IMR-90 (cell line): ENCODE results near the gene SUN1. TPM values are rescaled to one million over a fixed set of nuclear protein-coding genes. Genes with fewer than 3 reads are reported as not detected.
A peak's percentile ranks its signal among the peaks of the same experiment; 100 is the strongest.

Source experiments
- ATAC-seq: fragments of 200-7000 bp; cut with Tn5 transposase; 2 replicates; pipeline ENCODE4 v1.9.1; 2020; ENCODE audit warnings: low read depth, mild to moderate bottlenecking, moderate library complexity
- BruUV-seq: library from RNA; stranded (reverse); fragments of 400-500 nt; replicated peaks from 2 replicates; lab custom pipeline; 2021; lab: Mats Ljungman, UMichigan
- CTCF ChIA-PET: fragments of 300-600 bp; formaldehyde crosslinking; extraction: SDS; loops from one replicate; lab custom pipeline; 2021; ENCODE audit warnings: antibody characterized with exemption; lab: Yijun Ruan, JAX
- POLR2A ChIA-PET: fragments of 300-600 bp; sonication (Branson Sonifier 250); formaldehyde crosslinking; loops from one replicate; lab custom pipeline; 2022; ENCODE audit warnings: antibody characterized with exemption; ENCODE audit not compliant: unreplicated experiment; lab: Charles Lee
- DNase-seq: peaks from one replicate; pipeline ENCODE4 v3.0.0; 2013
- H2AFZ ChIP-seq: replicated peaks from 2 replicates; pipeline ENCODE3; 2013; ENCODE audit warnings: low read length, mild to moderate bottlenecking; ENCODE audit not compliant: poor library complexity
- H2AK5ac ChIP-seq: 2 replicates; pipeline ENCODE4 v1.6.1; 2013; ENCODE audit warnings: low read depth, low read length, inconsistent platforms
- H2AK9ac ChIP-seq: replicated peaks from 2 replicates; pipeline ENCODE3; 2013; ENCODE audit warnings: mild to moderate bottlenecking, low read depth, low read length, moderate library complexity; ENCODE audit not compliant: poor library complexity
- H2BK120ac ChIP-seq: 2 replicates; pipeline ENCODE4 v1.6.1; 2013; ENCODE audit warnings: low read depth, low read length, inconsistent platforms
- H2BK15ac ChIP-seq: 3 replicates; pipeline ENCODE4 v1.6.1; 2013; ENCODE audit warnings: low read depth, low read length, inconsistent platforms
- H2BK20ac ChIP-seq: 2 replicates; pipeline ENCODE4 v1.6.1; 2013; ENCODE audit warnings: low read depth, mild to moderate bottlenecking, inconsistent platforms, low read length, moderate library complexity
- H2BK5ac ChIP-seq: 2 replicates; pipeline ENCODE4 v1.6.1; 2013; ENCODE audit warnings: mild to moderate bottlenecking, low read depth, low read length, inconsistent platforms; ENCODE audit not compliant: poor library complexity, severe bottlenecking
- H3K14ac ChIP-seq: replicated peaks from 2 replicates; pipeline ENCODE4 v1.6.1; 2013; ENCODE audit warnings: low read depth, low read length, inconsistent platforms
- H3K18ac ChIP-seq: 2 replicates; pipeline ENCODE4 v1.6.1; 2013; ENCODE audit warnings: low read depth, low read length, control low read depth
- H3K23ac ChIP-seq: 2 replicates; pipeline ENCODE4 v1.6.1; 2013; ENCODE audit warnings: low read depth, low read length, inconsistent platforms
- H3K27ac ChIP-seq: 2 replicates; pipeline ENCODE4 v1.5.1; 2013; ENCODE audit warnings: mild to moderate bottlenecking, control low read depth, low read length; ENCODE audit not compliant: insufficient read depth
- H3K27me3 ChIP-seq: 2 replicates; pipeline ENCODE4 v1.6.1; 2013; ENCODE audit warnings: low read length; ENCODE audit not compliant: control insufficient read depth, insufficient read depth
- H3K36me3 ChIP-seq: 2 replicates; pipeline ENCODE4 v1.6.1; 2013; ENCODE audit warnings: low read length, mixed read lengths; ENCODE audit not compliant: control insufficient read depth, insufficient read depth
- H3K4ac ChIP-seq: 2 replicates; pipeline ENCODE4 v1.6.1; 2013; ENCODE audit warnings: low read depth, low read length, inconsistent platforms
- H3K4me1 ChIP-seq: 2 replicates; pipeline ENCODE4 v1.6.1; 2013; ENCODE audit warnings: low read length, mixed read lengths; ENCODE audit not compliant: control insufficient read depth, insufficient read depth
- H3K4me2 ChIP-seq: 2 replicates; pipeline ENCODE4 v1.6.1; 2013; ENCODE audit warnings: low read depth, mild to moderate bottlenecking, control low read depth, low read length, moderate library complexity
- H3K4me3 ChIP-seq: 2 replicates; pipeline ENCODE4 v1.5.1; 2013; ENCODE audit warnings: low read depth, mild to moderate bottlenecking, control low read depth, low read length, moderate library complexity; ENCODE audit not compliant: insufficient read depth
- H3K56ac ChIP-seq: 2 replicates; pipeline ENCODE4 v1.6.1; 2013; ENCODE audit warnings: low read length, inconsistent platforms; ENCODE audit not compliant: insufficient read depth; ENCODE audit errors: extremely low read depth
- H3K79me1 ChIP-seq, 2 experiments: 2 replicates each; pipeline ENCODE4 v1.6.1; 2013; ENCODE audit warnings: low read length in 2 of 2, inconsistent platforms in 1 of 2, low read depth in 1 of 2
- H3K9ac ChIP-seq: 2 replicates; pipeline ENCODE4 v1.6.1; 2013; ENCODE audit warnings: low read depth, low read length, control low read depth
- H3K9me1 ChIP-seq: 2 replicates; pipeline ENCODE4 v1.6.1; 2013; ENCODE audit warnings: low read length, inconsistent platforms; ENCODE audit not compliant: insufficient read depth
- H3K9me3 ChIP-seq: 2 replicates; pipeline ENCODE4 v1.6.1; 2013; ENCODE audit warnings: low read length; ENCODE audit not compliant: control insufficient read depth, insufficient read depth
- H4K20me1 ChIP-seq: 2 replicates; pipeline ENCODE4 v1.6.1; 2013; ENCODE audit warnings: low read length, inconsistent platforms; ENCODE audit not compliant: insufficient read depth
- H4K5ac ChIP-seq: 2 replicates; pipeline ENCODE4 v1.6.1; 2013; ENCODE audit warnings: mild to moderate bottlenecking, low read depth, low read length, control low read depth
- H4K8ac ChIP-seq, 2 experiments: 2 replicates each; pipeline ENCODE4 v1.6.1; 2013; ENCODE audit warnings: low read depth in 2 of 2, low read length in 2 of 2, control low read depth in 1 of 2, inconsistent platforms in 1 of 2
- H4K91ac ChIP-seq: 2 replicates; pipeline ENCODE4 v1.6.1; 2013; ENCODE audit warnings: low read depth, low read length, inconsistent platforms; ENCODE audit not compliant: insufficient read depth
- BHLHE40 ChIP-seq: fragments of 150-350 bp; IDR thresholded peaks from 2 replicates; pipeline ENCODE4 v1.6.1; 2016; ENCODE audit warnings: mild to moderate bottlenecking, low read depth, low read length
- CEBPB ChIP-seq: IDR thresholded peaks from 2 replicates; pipeline ENCODE4 v1.6.1; 2012; ENCODE audit warnings: low read depth, low read length, improper control_type of control experiment
- CHD1 ChIP-seq: IDR thresholded peaks from 2 replicates; pipeline ENCODE4 v1.6.1; 2012; ENCODE audit warnings: low read depth, low read length, improper control_type of control experiment
- ELK1 ChIP-seq: fragments of 150-350 bp; IDR thresholded peaks from 2 replicates; pipeline ENCODE4 v1.6.1; 2016; ENCODE audit warnings: low read depth, mild to moderate bottlenecking, low read length, moderate library complexity, borderline replicate concordance
- FOS ChIP-seq: fragments of 150-350 bp; IDR thresholded peaks from 2 replicates; pipeline ENCODE4 v1.6.1; 2016; ENCODE audit warnings: low read depth, low read length
- MAFK ChIP-seq: IDR thresholded peaks from 2 replicates; pipeline ENCODE4 v1.6.1; 2012; ENCODE audit warnings: low read depth, low read length, improper control_type of control experiment
- MAZ ChIP-seq: IDR thresholded peaks from 2 replicates; pipeline ENCODE4 v1.6.1; 2012; ENCODE audit warnings: low read depth, mild to moderate bottlenecking, low read length, improper control_type of control experiment, moderate library complexity, borderline replicate concordance
- MXI1 ChIP-seq: IDR thresholded peaks from 2 replicates; pipeline ENCODE4 v1.6.1; 2012; ENCODE audit warnings: low read depth, mild to moderate bottlenecking, low read length, moderate library complexity, borderline replicate concordance
- NFE2L2 ChIP-seq: fragments of 150-350 bp; IDR thresholded peaks from 2 replicates; pipeline ENCODE4 v1.6.1; 2016; ENCODE audit warnings: low read depth, mild to moderate bottlenecking, low read length
- POLR2A ChIP-seq: IDR thresholded peaks from 2 replicates; pipeline ENCODE4 v1.6.1; 2012; ENCODE audit warnings: mild to moderate bottlenecking, low read depth, low read length
- RAD21 ChIP-seq: IDR thresholded peaks from 2 replicates; pipeline ENCODE4 v1.6.1; 2012; ENCODE audit warnings: low read length, improper control_type of control experiment
- RCOR1 ChIP-seq: IDR thresholded peaks from 2 replicates; pipeline ENCODE4 v1.6.1; 2012; ENCODE audit warnings: mild to moderate bottlenecking, low read length, improper control_type of control experiment; ENCODE audit not compliant: insufficient replicate concordance
- RFX5 ChIP-seq: IDR thresholded peaks from 2 replicates; pipeline ENCODE4 v1.8.0; 2012; ENCODE audit warnings: low read depth, mild to moderate bottlenecking, low read length, moderate library complexity
- SMC3 ChIP-seq: fragments of 150-350 bp; IDR thresholded peaks from 2 replicates; pipeline ENCODE4 v1.6.1; 2016; ENCODE audit warnings: low read depth, mild to moderate bottlenecking, antibody characterized with exemption, low read length, moderate library complexity
- USF2 ChIP-seq: fragments of 150-350 bp; IDR thresholded peaks from 2 replicates; pipeline ENCODE4 v1.6.1; 2017; ENCODE audit warnings: mild to moderate bottlenecking, antibody characterized with exemption, low read length, low read depth
- WGBS, 2 experiments: methylation state at CpG; one replicate each; pipeline versions ENCODE4 v1.1.5 to v1.1.7; 2013; ENCODE audit warnings: missing lambda C conversion rate in 2 of 2; ENCODE audit not compliant: insufficient read length in 1 of 2; ENCODE audit errors: extremely low coverage in 2 of 2; 5-methylcytosine and 5-hydroxymethylcytosine counted together
- dilution Hi-C: fragments of 300-500 bp; cut with HindIII; formaldehyde crosslinking; loops from one replicate; pipeline ENCODE4 v1.14.3; 2018; ENCODE audit warnings: low sequenced_read_pairs; ENCODE audit not compliant: unreplicated experiment
- in situ Hi-C: fragments of 300-500 bp; cut with MboI; formaldehyde crosslinking; loops from 3 replicates; pipeline ENCODE4 v1.14.3; 2019; ENCODE audit warnings: low sequenced_read_pairs, inconsistent platforms, mixed read lengths
- intact Hi-C: fragments of 100-400 bp; cut with micrococcal nuclease; formaldehyde crosslinking; loops from 2 replicates; pipeline ENCODE4 v1.10.0; 2022
- polyA plus RNA-seq, 3 experiments: library from polyadenylated mRNA; depleted of rRNA; stranded (reverse); fragments of >200 nt; gene quantifications; 2 replicates each; pipeline ENCODE4 v1.2.3, GENCODE V29; 2012; ENCODE audit warnings: low replicate concordance in 1 of 3
- total RNA-seq: library from RNA; depleted of rRNA; stranded (reverse); fragments of >200 nt; gene quantifications from 2 replicates; pipeline ENCODE4 v1.2.3, GENCODE V29; 2012
- TF ChIP-seq, protein P1 (sequence below): conservative IDR thresholded peaks from 2 replicates; pipeline ENCODE4 v1.5.1; 2012; ENCODE audit warnings: mild to moderate bottlenecking, low read depth, low read length, improper control_type of control experiment

SUN1 gene
- total and polyA plus RNA-seq, 2 of the 4 experiments (the other 2 are of a cell fraction): 113 to 239 TPM

DNA sequence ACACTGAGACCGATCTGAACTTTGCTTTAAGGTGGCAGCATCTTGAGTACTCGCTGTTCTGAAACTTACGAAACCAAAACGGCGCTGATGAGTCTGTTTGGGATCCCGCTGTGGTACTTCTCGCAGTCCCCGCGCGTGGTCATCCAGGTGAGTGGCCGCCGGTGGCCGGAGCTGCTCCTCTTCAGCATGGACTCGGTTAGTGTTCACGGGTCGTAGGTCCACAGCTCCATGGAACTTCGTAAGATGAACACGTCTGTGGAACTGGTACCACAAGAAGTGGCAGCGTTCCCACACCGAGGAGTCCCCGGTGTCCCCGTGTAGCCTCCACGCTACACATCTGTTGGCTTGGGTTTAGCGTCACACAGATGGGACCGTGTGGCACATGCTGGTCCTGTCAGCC is 33.6 kb downstream of the SUN1 start:
- TF ChIP-seq ELK1 (no peak), CHD1 (no peak), RCOR1 (no peak), CEBPB (no peak), MAFK (no peak), USF2 (no peak), MAZ (no peak), RFX5 (no peak), NFE2L2 (no peak), FOS (no peak), SMC3 (no peak), RAD21 (no peak), MXI1 (no peak), POLR2A (no peak), BHLHE40 (no peak)
- TF ChIP-seq, protein P1, sequence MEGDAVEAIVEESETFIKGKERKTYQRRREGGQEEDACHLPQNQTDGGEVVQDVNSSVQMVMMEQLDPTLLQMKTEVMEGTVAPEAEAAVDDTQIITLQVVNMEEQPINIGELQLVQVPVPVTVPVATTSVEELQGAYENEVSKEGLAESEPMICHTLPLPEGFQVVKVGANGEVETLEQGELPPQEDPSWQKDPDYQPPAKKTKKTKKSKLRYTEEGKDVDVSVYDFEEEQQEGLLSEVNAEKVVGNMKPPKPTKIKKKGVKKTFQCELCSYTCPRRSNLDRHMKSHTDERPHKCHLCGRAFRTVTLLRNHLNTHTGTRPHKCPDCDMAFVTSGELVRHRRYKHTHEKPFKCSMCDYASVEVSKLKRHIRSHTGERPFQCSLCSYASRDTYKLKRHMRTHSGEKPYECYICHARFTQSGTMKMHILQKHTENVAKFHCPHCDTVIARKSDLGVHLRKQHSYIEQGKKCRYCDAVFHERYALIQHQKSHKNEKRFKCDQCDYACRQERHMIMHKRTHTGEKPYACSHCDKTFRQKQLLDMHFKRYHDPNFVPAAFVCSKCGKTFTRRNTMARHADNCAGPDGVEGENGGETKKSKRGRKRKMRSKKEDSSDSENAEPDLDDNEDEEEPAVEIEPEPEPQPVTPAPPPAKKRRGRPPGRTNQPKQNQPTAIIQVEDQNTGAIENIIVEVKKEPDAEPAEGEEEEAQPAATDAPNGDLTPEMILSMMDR: no peak
- no peak overlapping the region for H3K56ac ChIP-seq
- no peak overlapping the region; the same call in 1 of the 2 replicates for H4K91ac ChIP-seq
- ChIA-PET CTCF (no interaction called here), POLR2A (no interaction called here)
- no peak overlapping the region for H3K18ac ChIP-seq
- H2BK20ac ChIP-seq: no peak overlapping the region
- H2BK15ac ChIP-seq: no peak overlapping the region; the same call in 2 of the 3 replicates
- no peaks in the 10 kb centered on the region for H3K27me3 ChIP-seq
- peaks cover 53% of the 10 kb centered on the region for H3K36me3 ChIP-seq
- in situ Hi-C loops (no loop called here), dilution Hi-C loops (no loop called here), intact Hi-C loops (no loop called here)
- ATAC-seq (no peak), DNase-seq (no peak)
- 0 out of 2 replicates have a peak overlapping the region, but pooled peaks have one; percentile 5 for H2BK120ac ChIP-seq
- peak overlapping the region; percentile 21 for H2BK5ac ChIP-seq
- WGBS, 2 experiments: 97% methylated on average over 15 of the region's 25 CpGs; no CpG with 5 or more reads in 1 of the 2 experiments
- H3K9me3 ChIP-seq: no peaks in the 10 kb centered on the region
- H3K4me1 ChIP-seq: peaks cover 12% of the 10 kb centered on the region
- H3K27ac ChIP-seq: peak overlapping the region; percentile 33; the same call in 1 of the 2 replicates
- BruUV-seq: no TSS peak
- no peak overlapping the region for H3K9ac ChIP-seq
- no peak overlapping the region for H3K4me2 ChIP-seq
- no peak overlapping the region for H4K5ac ChIP-seq
- peak overlapping the region; percentile 87 for H2AK5ac ChIP-seq
- H3K14ac ChIP-seq: no peak overlapping the region
- H3K23ac ChIP-seq: no peak overlapping the region
- H3K4me3 ChIP-seq: no peak overlapping the region
- H2AK9ac ChIP-seq: peak overlapping the region; percentile 21
- peaks cover 10% of the 10 kb centered on the region; the same call in 1 of the 2 replicates for H3K9me1 ChIP-seq
- H4K8ac ChIP-seq: no peak overlapping the region
- H3K79me1 ChIP-seq: peaks cover 8 to 39% of the 10 kb centered on the region in 2 experiments
- H3K4ac ChIP-seq: peak overlapping the region; percentile 46; the same call in 1 of the 2 replicates
- H2AFZ ChIP-seq: no peak overlapping the region
- peaks cover 11% of the 10 kb centered on the region for H4K20me1 ChIP-seq
